HepG2 (cell line): Measurements from ENCODE around the gene HOXC12. TPM values are rescaled to one million over a fixed set of nuclear protein-coding genes. Genes with fewer than 3 reads are reported as not detected.

Experiments used
- ATAC-seq: fragments of 200-7000 bp; cut with Tn5 transposase; 3 replicates; pipeline ENCODE4 v1.9.1; 2020; ENCODE audit warnings: mild to moderate bottlenecking, moderate library complexity
- BruUV-seq: library from RNA; stranded (reverse); fragments of 400-500 nt; replicated peaks from 2 replicates; lab custom pipeline; 2021; lab: Mats Ljungman, UMichigan
- CTCF ChIA-PET: fragments of 300-600 bp; formaldehyde crosslinking; extraction: SDS; loops from one replicate; lab custom pipeline; 2021; ENCODE audit warnings: low total read pairs, inconsistent platforms, low intra/inter-chr PET ratio; lab: Yijun Ruan, JAX
- POLR2A ChIA-PET: fragments of 350-600 bp; sonication (Branson Sonifier 250); formaldehyde crosslinking; loops from one replicate; lab custom pipeline; 2020; ENCODE audit warnings: antibody characterized with exemption, inconsistent platforms; lab: Yijun Ruan, JAX
- DNase-seq: peaks from one replicate; pipeline ENCODE4 v3.0.0-alpha.2; 2015; ENCODE audit warnings: low spot score
- FAIRE-seq: peaks from 3 replicates; lab custom pipeline; 2011; peaks lifted over from hg19 to GRCh38; lab: Jason Lieb, UNC
- H2AFZ ChIP-seq: one replicate; pipeline ENCODE4 v1.6.1; 2011; ENCODE audit warnings: low read length, inconsistent platforms
- H3K27ac ChIP-seq: fragments of 300-600 bp; 3 replicates; pipeline ENCODE4 v1.8.0; 2011; ENCODE audit warnings: mixed run types, mild to moderate bottlenecking, mixed read lengths, low read length, inconsistent platforms; ENCODE audit not compliant: insufficient read depth; ENCODE audit errors: extremely low read length
- H3K27me3 ChIP-seq, 2 experiments: fragments of 200-600 bp in 1 of 2; 2 replicates in 1 of 2; 3 replicates in 1 of 2; pipeline versions ENCODE4 v1.6.0 to v1.8.0; 2011; ENCODE audit warnings: low read length in 2 of 2, mild to moderate bottlenecking in 2 of 2, moderate library complexity in 2 of 2, inconsistent platforms in 1 of 2; ENCODE audit not compliant: insufficient read depth in 2 of 2, control insufficient read depth in 1 of 2
- H3K36me3 ChIP-seq, 2 experiments: fragments of 200-600 bp in 1 of 2; replicated peaks in 1 of 2; 2 replicates in 1 of 2; 3 replicates in 1 of 2; pipeline versions ENCODE4 v1.5.1 to v1.8.0; 2011; ENCODE audit warnings: low read length in 2 of 2, inconsistent platforms in 1 of 2; ENCODE audit not compliant: insufficient read depth in 2 of 2, control insufficient read depth in 1 of 2
- H3K4me1 ChIP-seq: 2 replicates; pipeline ENCODE4 v1.5.1; 2012; ENCODE audit warnings: low read length, inconsistent platforms; ENCODE audit not compliant: insufficient read depth
- H3K4me2 ChIP-seq: 2 replicates; pipeline ENCODE4 v1.6.0; 2011; ENCODE audit warnings: low read depth, low read length, inconsistent platforms
- H3K4me3 ChIP-seq, 3 experiments: fragments of 200-600 bp in 1 of 3; sonication (generic), shearing (Covaris generic) in 1 of 3; replicated peaks in 1 of 3; 2 replicates each; pipeline ENCODE4 v1.5.1; 2011 to 2016; ENCODE audit warnings: low read length in 3 of 3, inconsistent platforms in 2 of 3, low read depth in 2 of 3, mild to moderate bottlenecking in 2 of 3, control low read depth in 1 of 3, mixed read lengths in 1 of 3; ENCODE audit not compliant: insufficient read depth in 1 of 3
- H3K79me2 ChIP-seq: one replicate; pipeline ENCODE4 v1.6.1; 2011; ENCODE audit warnings: low read length, inconsistent platforms; ENCODE audit not compliant: insufficient read depth
- H3K9ac ChIP-seq: 2 replicates; pipeline ENCODE4 v1.6.0; 2011; ENCODE audit warnings: mild to moderate bottlenecking, low read depth, low read length, inconsistent platforms; ENCODE audit not compliant: insufficient read depth
- H3K9me3 ChIP-seq: 2 replicates; pipeline ENCODE4 v1.5.1; 2012; ENCODE audit warnings: mild to moderate bottlenecking, low read length
- H4K20me1 ChIP-seq: 2 replicates; pipeline ENCODE4 v1.6.0; 2011; ENCODE audit warnings: inconsistent platforms, mild to moderate bottlenecking, low read length, moderate library complexity; ENCODE audit not compliant: insufficient read depth
- AHR ChIP-seq: IDR thresholded peaks from 2 replicates; pipeline ENCODE4 v1.6.1; 2018; ENCODE audit warnings: missing genetic modification reagents, missing compliant biosample characterization
- BATF2 ChIP-seq: sonication (generic); formaldehyde crosslinking; IDR thresholded peaks from 2 replicates; pipeline ENCODE4 v1.8.0; 2022; ENCODE audit warnings: mild to moderate bottlenecking, missing genetic modification reagents, moderate library complexity
- CHD4 ChIP-seq: fragments of 200-600 bp; sonication (generic); IDR thresholded peaks from 2 replicates; pipeline ENCODE4 v1.7.0; 2017; ENCODE audit warnings: mild to moderate bottlenecking, low read length, borderline replicate concordance
- FOXK1 ChIP-seq: sonication (generic); formaldehyde crosslinking; IDR thresholded peaks from 2 replicates; pipeline ENCODE4 v1.4.0; 2020; ENCODE audit warnings: low read depth, missing genetic modification reagents, borderline replicate concordance
- GPN1 ChIP-seq: sonication (generic); formaldehyde crosslinking; IDR thresholded peaks from 2 replicates; pipeline ENCODE4 v1.5.1; 2020; ENCODE audit warnings: missing genetic modification reagents, borderline replicate concordance
- HNRNPH1 ChIP-seq: fragments of 200-400 bp; formaldehyde crosslinking; optimal IDR thresholded peaks from 2 replicates; pipeline ENCODE3; 2017; ENCODE audit warnings: mild to moderate bottlenecking, low read depth, low read length
- MXI1 ChIP-seq: IDR thresholded peaks from 3 replicates; pipeline ENCODE4 v1.6.1; 2012; ENCODE audit warnings: low read depth, low read length, inconsistent platforms, borderline replicate concordance
- NFE2 ChIP-seq: sonication (generic); formaldehyde crosslinking; IDR thresholded peaks from 2 replicates; pipeline ENCODE4 v1.4.0; 2020; ENCODE audit warnings: missing genetic modification reagents
- NR0B2 ChIP-seq: sonication (generic); formaldehyde crosslinking; IDR thresholded peaks from 2 replicates; pipeline ENCODE4 v1.4.0; 2020; ENCODE audit warnings: mild to moderate bottlenecking, missing genetic modification reagents
- PAF1 ChIP-seq: IDR thresholded peaks from 2 replicates; pipeline ENCODE4 v1.6.1; 2016; ENCODE audit warnings: missing genetic modification reagents, missing compliant biosample characterization
- RARG ChIP-seq: sonication (generic); formaldehyde crosslinking; IDR thresholded peaks from 2 replicates; pipeline ENCODE4 v1.4.0; 2020; ENCODE audit warnings: low read depth, mild to moderate bottlenecking, missing genetic modification reagents
- SNAPC5 ChIP-seq: sonication (generic); formaldehyde crosslinking; IDR thresholded peaks from 2 replicates; pipeline ENCODE4 v1.8.1; 2023; ENCODE audit warnings: mild to moderate bottlenecking, missing genetic modification reagents, borderline replicate concordance
- TFDP2 ChIP-seq: sonication (generic); formaldehyde crosslinking; IDR thresholded peaks from 2 replicates; pipeline ENCODE4 v1.4.0; 2020; ENCODE audit warnings: missing genetic modification reagents
- THAP9 ChIP-seq: sonication (generic); formaldehyde crosslinking; IDR thresholded peaks from 2 replicates; pipeline ENCODE4; 2020; ENCODE audit warnings: missing genetic modification reagents, mild to moderate bottlenecking, borderline replicate concordance
- ZFP82 ChIP-seq: sonication (generic); formaldehyde crosslinking; IDR thresholded peaks from 2 replicates; pipeline ENCODE4 v1.5.1; 2020; ENCODE audit warnings: mild to moderate bottlenecking, missing genetic modification reagents, borderline replicate concordance
- ZNF17 ChIP-seq: sonication (generic); formaldehyde crosslinking; IDR thresholded peaks from 2 replicates; pipeline ENCODE4 v1.5.0; 2020; ENCODE audit warnings: mild to moderate bottlenecking, missing genetic modification reagents
- ZNF383 ChIP-seq: sonication (generic); formaldehyde crosslinking; IDR thresholded peaks from 2 replicates; pipeline ENCODE4 v1.4.0; 2020; ENCODE audit warnings: missing genetic modification reagents, mild to moderate bottlenecking, borderline replicate concordance
- ZNF446 ChIP-seq: sonication (generic); formaldehyde crosslinking; IDR thresholded peaks from 2 replicates; pipeline ENCODE4 v1.5.0; 2020; ENCODE audit warnings: mild to moderate bottlenecking, missing genetic modification reagents
- ZNF761 ChIP-seq: sonication (generic); formaldehyde crosslinking; conservative IDR thresholded peaks from 2 replicates; pipeline ENCODE4 v1.4.0; 2020; ENCODE audit warnings: mild to moderate bottlenecking, missing genetic modification reagents
- ZNF792 ChIP-seq: IDR thresholded peaks from 2 replicates; pipeline ENCODE4 v1.6.1; 2016
- WGBS: methylation state at CpG from one replicate; pipeline ENCODE4 v1.1.6; 2017; ENCODE audit warnings: low lambda C conversion rate; 5-methylcytosine and 5-hydroxymethylcytosine counted together
- in situ Hi-C: cut with HindIII; loops from 2 replicates; pipeline ENCODE4 v1.10.0; 2017; ENCODE audit warnings: low pct_unique_long_range_greater_than_20kb; ENCODE audit not compliant: extremely low pct_ligation_motif_present
- intact Hi-C: fragments of 100-400 bp; cut with micrococcal nuclease; formaldehyde crosslinking; loops from one replicate; pipeline ENCODE4 v1.10.0; 2022; ENCODE audit not compliant: unreplicated experiment
- polyA plus RNA-seq, 8 experiments: library from polyadenylated mRNA; depleted of rRNA in 3 of 8; stranded (reverse) in 7 of 8; unstranded in 1 of 8; fragments of >200 nt; fragmentation: Illumina TruSeq in 4 of 8; extraction: Trizol in 4 of 8; gene quantifications; 2 replicates each; pipeline versions ENCODE4 v1.2.1 to v1.2.3, GENCODE V29; 2011 to 2016; ENCODE audit warnings: low read depth in 4 of 8, missing spikeins in 1 of 8, mixed read lengths in 1 of 8; ENCODE audit not compliant: insufficient read depth in 1 of 8
- total RNA-seq, 5 experiments: library from RNA; depleted of rRNA; stranded (reverse); fragments of >200 nt; fragmentation: Illumina TruSeq; extraction: Trizol; gene quantifications; 2 replicates each; pipeline ENCODE4 v1.2.3, GENCODE V29; 2016; ENCODE audit warnings: low read depth in 1 of 5

Gene HOXC12
- total and polyA plus RNA-seq, 2 of the 13 experiments (the other 11 are each of a cell fraction or from before 2014, with no cell fraction given), result not detected

- TF ChIP-seq AHR (CRISPR knock-in tag), result no peak
- TF ChIP-seq ZNF383 (CRISPR knock-in tag), result no peak
- TF ChIP-seq THAP9 (CRISPR knock-in tag), result no peak
- TF ChIP-seq PAF1 (CRISPR knock-in tag), result no peak
- no peak for TF ChIP-seq MXI1
- TF ChIP-seq ZNF761 (CRISPR knock-in tag), result no peak
- no peak for TF ChIP-seq FOXK1 (CRISPR knock-in tag)
- TF ChIP-seq BATF2 (CRISPR knock-in tag), result no peak
- TF ChIP-seq ZNF446 (CRISPR knock-in tag), result no peak
- TF ChIP-seq SNAPC5, result no peak
- TF ChIP-seq RARG (CRISPR knock-in tag), result no peak
- no peak for TF ChIP-seq ZNF17 (CRISPR knock-in tag)
- no peak for TF ChIP-seq CHD4
- TF ChIP-seq HNRNPH1, result no peak
- no peak for TF ChIP-seq TFDP2 (CRISPR knock-in tag)
- TF ChIP-seq ZNF792 (CRISPR knock-in tag), result no peak
- TF ChIP-seq NFE2 (CRISPR knock-in tag), result no peak
- no peak for TF ChIP-seq ZFP82 (CRISPR knock-in tag)
- no peak for TF ChIP-seq NR0B2 (CRISPR knock-in tag)
- TF ChIP-seq GPN1 (CRISPR knock-in tag), result no peak
- BruUV-seq, result no TSS peak
- ChIA-PET CTCF (no interaction called here), POLR2A (no interaction called here)
- no peak overlapping the region for H3K4me3 ChIP-seq
- H2AFZ ChIP-seq, result no peak overlapping the region
- WGBS, result 61% methylated on average over 18 of the region's 19 CpGs
- FAIRE-seq, result no peak
- no peaks in the 10 kb centered on the region for H3K79me2 ChIP-seq
- peaks cover 24 to 92% of the 10 kb centered on the region in 2 experiments for H3K27me3 ChIP-seq
- no peaks in the 10 kb centered on the region for H3K9me3 ChIP-seq
- no peak for DNase-seq
- intact Hi-C loops (loop anchor here (10.0 kb wide), 1 partner anchor 362 kb away; the partner anchor contains the start of gene GPR84), in situ Hi-C loops (no loop called here)
- ATAC-seq, result no peak
- no peak overlapping the region for H3K4me2 ChIP-seq
- no peak overlapping the region for H3K27ac ChIP-seq
- no peak overlapping the region for H3K9ac ChIP-seq
- peaks cover 32% of the 10 kb centered on the region for H3K4me1 ChIP-seq
- no peaks in the 10 kb centered on the region for H4K20me1 ChIP-seq
- H3K36me3 ChIP-seq, result no peaks in the 10 kb centered on the region
These were observed 48.2 kb downstream of the HOXC12 start for GRCh38 chr12:54002915-54003389.
